NCI-H446 (cell line): ENCODE results near the gene CACNA1C.

ENCODE experiments used
- DNase-seq, 2 experiments: peaks; one replicate each; lab custom pipeline; 2025; lab: John Stamatoyannopoulos, UW

The CACNA1C gene

GRCh38 chr12:2645460-2645859 is 592.7 kb downstream of the CACNA1C start:
- DNase-seq, result no peak

- DNase-seq, result no peak
These were observed 593.6 kb downstream of the CACNA1C start for GRCh38 chr12:2646341-2646740.

DNA sequence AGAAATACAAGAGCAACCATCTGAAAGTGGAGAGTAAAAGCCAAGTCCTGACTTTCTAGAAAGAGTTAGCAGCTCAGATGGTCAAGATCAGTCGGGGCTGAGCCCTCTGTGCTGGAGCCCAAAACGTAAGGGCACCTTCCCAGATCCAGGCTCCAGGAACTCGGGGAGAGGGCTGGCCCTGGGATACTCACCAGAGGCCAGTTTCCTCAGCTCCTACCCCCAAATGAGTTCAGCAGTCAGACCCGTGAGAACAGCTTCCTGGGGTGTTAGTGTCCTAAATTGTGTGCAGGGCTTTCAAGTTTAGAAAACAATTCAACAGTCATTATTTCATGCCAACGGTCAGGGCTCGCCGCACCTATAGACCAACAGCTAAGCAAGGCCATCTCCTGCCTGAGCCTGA is 594.4 kb downstream of the CACNA1C start:
- DNase-seq, result no peak

- no peak for DNase-seq
These were observed 595.6 kb downstream of the CACNA1C start for GRCh38 chr12:2648406-2648805.

- no peak for DNase-seq
These were observed 596.6 kb downstream of the CACNA1C start for GRCh38 chr12:2649201-2650030.

GRCh38 chr12:2650261-2651067 is 597.7 kb downstream of the CACNA1C start:
- no peak for DNase-seq

GRCh38 chr12:2651068-2651965 is 598.5 kb downstream of the CACNA1C start:
- DNase-seq, result no peak

DNA sequence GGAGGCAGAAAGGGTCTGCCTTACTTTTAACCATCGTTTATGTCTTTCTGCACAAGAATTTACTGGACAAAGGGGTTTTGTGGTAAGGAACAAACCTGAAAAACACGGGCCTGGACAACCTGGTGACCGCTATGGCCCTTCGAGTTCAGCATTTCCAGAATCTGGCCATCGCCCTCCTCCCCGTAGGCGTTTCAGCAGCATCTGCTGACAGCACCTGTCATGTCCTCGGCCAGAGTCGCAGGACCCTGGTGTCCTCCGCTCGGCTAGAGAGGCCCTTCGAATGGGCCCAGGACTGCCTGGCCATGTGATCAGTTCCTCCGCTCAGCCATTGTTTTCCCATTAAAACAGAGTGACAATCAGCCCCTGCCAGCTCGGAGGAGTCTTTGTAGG is 599.2 kb downstream of the CACNA1C start:
- DNase-seq, result no peak

- no peak for DNase-seq
These were observed 599.8 kb downstream of the CACNA1C start for GRCh38 chr12:2652401-2653081.

DNA sequence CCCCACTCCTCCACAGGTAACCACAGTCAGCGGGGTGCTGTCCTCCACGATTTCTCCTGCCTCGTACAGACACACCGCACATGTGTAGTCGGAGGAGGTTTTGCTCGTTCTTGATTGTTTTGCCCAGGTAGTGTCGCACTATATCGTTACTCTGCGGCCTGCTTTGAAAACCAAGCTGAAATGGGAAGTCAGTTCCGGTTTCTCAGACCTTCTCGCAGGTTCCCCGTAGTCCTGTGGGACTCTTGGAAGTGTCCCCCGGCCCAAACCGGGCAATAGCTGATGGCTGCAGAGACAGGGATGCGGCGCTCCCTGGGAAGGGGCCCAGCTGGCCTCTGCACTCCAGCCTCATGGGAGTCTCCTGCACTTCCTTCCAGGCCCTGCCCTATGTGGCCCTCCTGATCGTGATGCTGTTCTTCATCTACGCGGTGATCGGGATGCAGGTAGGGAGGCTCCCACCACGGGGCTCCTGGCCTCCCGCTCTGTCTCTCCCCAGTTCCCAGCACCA is 600.7 kb downstream of the CACNA1C start:
- DNase-seq, result no peak

DNA sequence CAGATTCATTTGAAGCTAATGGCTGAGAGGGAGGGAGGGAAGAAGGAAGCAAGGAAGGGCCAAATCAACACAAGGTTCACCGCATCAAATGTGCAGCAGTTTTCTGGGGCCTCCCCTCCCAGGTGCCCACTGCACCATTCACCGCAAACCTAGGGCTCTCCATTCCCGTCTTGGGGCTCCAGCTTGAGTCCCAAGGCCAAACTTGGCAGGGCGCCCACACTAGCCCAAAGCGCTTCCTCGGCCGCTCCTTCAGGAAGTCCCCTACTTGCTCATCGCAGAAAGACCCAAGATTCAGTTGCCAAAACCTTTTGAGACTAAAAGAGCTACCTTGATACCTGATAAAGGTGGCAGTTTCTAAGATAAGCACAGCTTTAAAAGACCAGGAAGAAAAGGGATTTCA is 601.5 kb downstream of the CACNA1C start:
- no peak for DNase-seq

DNA sequence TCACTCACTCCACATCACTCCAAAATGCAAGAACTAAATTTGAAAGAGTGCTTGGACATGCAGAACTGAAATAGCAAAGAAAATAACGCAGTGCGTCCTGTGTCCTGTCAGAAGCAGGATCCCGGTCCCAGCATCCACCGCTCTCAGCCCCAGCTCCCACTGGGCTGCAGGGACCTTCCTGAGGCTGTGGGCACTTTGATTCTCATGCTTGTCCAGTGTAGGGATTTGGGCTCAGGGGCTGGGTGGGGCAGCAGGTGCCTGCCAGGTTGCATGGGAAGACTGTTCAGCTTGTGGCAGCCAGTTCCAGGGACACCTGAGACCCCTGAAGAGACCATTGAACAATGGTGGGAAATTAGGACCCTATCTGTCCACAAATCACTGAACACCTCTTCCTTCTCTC is 602.0 kb downstream of the CACNA1C start:
- DNase-seq, result no peak

DNA sequence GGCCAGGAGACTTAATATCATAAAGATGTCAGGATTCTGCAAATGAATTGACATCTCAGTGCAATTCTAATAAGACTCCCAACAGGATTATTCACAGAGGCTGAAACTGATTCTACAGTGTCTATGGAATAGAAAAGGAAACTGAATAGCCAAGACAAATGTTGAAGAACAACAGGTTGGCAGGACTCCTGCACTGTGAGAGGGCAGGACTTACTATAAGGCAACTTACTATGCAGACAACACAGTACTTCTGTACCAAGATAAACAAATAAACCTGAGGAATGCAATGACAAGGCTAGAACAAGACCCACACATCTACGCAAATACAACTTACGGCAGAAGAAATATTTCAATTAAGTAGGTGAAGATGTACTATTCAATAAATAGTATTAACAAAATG is 609.7 kb downstream of the CACNA1C start:
- no peak for DNase-seq

DNA sequence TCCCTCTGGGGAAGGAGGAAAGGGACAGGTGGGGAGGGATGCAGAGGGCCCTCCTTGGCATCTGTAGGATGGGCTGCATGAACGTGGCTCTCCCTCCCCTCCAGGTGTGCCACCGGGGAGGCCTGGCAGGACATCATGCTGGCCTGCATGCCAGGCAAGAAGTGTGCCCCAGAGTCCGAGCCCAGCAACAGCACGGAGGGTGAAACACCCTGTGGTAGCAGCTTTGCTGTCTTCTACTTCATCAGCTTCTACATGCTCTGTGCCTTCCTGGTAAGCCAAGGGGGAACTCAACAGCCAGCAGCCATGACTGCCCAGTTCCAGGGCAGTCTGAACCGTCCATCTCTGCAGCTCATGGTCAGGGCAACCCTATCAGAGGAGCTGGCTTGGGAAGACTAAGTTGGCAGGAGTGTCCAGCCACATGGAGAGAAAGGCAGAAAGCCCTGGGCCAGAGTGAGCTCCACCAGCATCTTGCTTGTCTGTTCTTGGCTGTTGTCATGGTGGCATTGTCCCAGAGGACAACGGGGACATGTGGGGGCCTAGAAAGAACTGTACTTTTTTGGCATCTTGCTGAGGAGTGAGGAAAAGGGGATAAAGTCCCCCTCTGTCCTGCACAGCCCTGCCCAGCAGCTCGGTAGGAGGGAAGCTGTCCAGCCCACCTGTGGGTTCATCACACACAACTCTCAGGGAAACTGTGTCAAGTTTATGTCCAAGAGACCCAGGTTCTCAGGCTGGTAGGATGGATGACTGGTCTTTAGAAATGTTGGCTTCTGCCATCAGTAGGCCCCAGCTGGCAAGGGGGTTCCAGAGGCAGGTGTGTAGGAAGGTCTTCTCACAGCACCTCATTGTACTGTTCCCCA is 612.2 kb downstream of the CACNA1C start:
- DNase-seq, result no peak

GRCh38 chr12:2666411-2666810 is 613.6 kb downstream of the CACNA1C start:
- no peak for DNase-seq

- DNase-seq, result no peak
These were observed 614.1 kb downstream of the CACNA1C start for GRCh38 chr12:2666846-2667245.

DNA sequence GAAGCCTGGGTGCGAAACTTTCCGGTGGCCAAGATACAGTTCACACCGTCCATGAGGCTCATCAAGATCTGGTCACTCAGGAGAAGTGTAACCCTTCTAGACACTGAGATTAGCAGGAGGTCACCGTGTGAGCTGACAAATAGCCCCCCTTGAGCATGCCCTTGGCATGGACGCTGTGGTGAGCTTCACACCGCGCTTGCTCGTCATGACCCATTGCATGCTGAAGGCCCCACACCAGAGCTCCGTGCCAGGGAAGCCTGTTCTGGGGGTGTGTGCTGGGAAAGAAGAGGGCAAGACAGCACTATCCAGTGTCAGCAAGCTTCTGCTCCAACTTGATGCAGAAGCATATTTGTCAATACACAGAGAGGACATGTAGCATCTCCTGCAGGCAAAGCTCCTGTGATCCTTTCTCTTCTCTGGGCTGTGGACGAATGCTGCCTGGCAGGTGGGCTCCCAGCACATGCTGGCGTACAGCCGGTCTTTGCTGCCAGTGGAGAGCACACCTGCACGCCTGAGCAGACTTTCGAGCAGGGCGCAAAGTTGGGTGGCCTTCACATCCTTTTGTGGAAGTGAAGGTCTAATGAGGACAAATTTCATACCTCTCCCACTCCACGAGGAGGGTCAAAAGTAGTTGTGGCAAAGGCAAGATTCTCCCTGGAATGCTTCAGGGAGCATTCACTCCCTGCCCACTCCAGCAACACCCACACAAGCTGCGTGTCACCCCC is 615.1 kb downstream of the CACNA1C start:
- no peak for DNase-seq

GRCh38 chr12:2668816-2669215 is 616.0 kb downstream of the CACNA1C start:
- no peak for DNase-seq

DNA sequence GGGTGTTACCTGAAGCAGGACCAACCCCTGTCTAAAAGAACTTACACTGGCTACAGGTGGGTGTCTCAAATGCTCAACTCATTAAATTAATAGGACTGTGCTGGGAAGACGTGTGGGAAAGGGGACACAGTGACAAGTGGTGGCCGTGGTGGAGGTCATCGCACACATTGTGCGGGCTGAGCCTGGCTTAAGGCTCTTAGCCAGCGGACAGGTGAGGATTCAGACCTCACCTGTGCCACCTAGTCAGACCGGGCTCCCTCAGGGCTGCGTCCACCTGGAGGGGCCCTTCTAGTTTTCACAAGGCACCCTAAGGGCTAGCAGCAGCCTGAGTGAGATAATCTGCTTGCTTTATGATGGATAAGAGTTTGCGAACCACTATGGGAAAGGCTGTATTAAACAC is 616.8 kb downstream of the CACNA1C start:
- DNase-seq, result no peak

DNA sequence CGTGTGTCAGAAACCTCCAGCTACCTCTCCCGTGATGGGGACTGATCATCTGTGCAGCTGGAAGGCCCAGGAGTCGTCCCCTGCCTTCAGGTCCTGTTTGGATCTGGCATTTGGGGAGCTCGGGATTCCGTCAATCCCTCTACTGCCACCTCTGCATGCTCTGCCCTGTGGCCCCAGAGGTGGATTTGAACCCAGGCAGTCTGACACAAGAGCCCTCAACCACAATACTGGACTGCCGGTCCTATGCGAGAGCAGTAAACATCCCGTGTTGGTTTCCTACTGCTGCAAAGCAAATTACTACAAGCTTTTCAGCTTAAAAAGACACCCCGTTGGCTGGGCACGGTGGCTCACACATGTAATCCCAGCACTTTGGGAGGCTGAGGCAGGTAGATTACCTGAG is 620.1 kb downstream of the CACNA1C start:
- no peak for DNase-seq
